NCI-H2029 treated with DMSO at 0.1 percent for 48 hours (cell line): ENCODE results near the gene WNT7B.

ENCODE experiments used
- DNase-seq: peaks from one replicate; lab custom pipeline; 2025; lab: John Stamatoyannopoulos, UW

Gene WNT7B

DNA sequence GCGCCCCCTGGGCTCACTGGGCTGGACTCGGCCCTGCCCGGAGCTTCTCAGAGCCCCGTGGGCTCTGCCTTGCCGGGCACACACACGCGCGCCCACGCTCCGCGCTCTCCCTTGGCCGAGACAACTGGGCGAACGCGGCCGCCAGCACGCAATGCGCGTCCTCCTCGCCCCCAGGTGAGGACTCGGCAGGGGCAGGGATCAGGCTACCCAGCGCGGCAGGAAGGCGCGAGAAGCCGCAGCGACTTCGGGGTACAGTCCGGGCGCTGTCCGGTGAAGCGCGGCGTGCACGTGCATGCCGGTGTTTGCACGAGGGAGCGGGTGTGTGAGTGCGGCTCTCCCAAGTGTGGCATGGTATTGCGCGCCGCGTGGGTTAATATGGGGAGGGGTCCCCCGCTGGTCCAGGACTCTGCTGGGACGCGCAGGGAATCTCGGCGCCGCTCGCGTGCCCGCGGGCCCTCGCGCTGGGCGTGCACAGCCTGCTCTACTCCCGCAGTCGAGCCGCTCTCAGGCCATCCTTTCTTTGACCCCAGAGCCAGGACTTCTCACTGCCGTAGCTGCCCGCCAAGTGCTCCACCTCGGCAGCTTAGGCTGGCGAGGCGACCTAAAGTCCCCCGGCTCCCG, 5.4 kb downstream of the WNT7B start:
- no peak for DNase-seq

DNA sequence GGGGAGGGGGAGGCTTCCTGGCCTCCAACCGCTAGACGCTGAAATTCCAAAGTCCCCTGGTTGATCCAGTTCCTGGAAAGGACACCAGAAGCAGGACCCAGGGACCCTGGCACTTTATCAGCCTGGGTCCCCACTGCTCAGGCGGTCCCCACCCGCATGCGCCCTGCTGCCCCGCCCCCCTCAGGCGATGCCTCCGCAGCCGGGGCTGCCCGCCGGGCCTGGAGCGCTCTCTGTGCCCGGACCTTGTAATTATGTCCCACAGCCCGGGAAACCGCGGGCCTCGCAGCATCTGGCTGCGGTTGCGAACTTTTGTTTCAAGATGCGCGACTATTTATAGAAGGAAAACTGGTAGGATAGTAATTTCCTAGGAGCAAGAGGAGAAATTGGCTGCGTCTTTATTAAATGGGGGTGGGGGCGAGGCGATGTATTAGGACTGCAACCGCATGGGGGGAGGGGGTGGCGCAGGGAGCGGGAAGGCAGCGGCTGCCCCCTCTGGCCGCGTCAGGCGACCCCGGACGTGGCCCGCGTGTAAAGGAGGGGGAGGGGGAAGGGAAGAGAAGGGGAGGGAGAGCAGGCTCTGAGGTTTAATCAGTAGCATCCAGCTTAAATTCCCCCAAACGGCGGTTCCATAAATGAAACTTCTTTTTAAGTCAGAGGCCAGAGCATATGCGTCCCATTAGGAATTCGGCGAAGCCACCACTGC, 6.1 kb downstream of the WNT7B start:
- no peak for DNase-seq

DNA sequence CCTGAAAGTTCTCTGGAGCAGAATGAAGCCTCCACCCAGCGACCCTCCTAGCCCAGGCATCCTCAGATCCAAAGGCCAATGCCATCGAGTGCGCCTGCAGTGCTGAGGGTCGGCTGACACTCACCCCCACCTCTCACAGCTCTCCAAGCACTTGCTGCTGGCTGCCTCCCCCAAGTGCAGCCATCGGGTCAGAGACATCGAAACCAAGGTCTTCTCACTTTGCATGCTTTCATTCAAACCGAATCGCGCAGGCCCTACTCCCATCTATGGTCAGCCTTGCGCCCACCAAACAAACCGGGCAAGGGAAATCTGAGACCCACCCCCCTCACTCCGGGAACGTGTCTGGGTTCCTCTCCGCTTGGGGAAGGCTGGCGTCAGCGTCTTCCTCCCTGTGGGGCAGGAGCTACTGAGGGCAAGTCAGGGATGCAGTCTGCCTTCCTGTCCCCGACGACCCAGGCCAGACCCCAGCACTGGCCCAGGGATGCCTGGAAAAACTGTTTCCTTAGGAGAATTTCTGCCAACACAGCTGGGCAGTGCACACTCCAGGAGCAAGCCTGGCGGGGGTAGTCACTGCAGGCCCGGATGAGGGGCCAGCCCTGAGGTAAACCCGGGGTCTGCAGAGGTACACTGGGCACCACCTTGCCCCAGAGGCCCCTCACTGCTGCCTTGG, 7.0 kb downstream of the WNT7B start:
- DNase-seq: no peak

DNA sequence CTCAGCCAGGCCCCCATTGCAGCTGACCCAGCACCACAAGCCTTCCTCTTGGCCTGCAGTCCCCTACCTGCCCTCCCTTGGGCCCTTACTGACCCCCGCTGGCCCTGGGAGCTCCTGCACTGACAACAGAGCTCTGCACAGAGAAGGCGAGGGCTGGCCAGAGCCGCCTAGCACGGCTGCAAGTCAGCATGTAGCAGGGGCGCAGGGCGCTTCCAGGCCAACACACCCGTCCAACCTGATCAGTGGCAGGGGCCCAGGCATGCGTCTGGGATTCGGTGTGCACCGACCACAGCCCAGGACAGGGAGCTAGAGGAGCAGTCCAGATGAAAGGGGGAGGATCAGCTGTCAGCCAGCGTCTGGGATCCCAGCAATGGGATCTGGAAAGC, 7.6 kb downstream of the WNT7B start:
- DNase-seq: no peak

DNA sequence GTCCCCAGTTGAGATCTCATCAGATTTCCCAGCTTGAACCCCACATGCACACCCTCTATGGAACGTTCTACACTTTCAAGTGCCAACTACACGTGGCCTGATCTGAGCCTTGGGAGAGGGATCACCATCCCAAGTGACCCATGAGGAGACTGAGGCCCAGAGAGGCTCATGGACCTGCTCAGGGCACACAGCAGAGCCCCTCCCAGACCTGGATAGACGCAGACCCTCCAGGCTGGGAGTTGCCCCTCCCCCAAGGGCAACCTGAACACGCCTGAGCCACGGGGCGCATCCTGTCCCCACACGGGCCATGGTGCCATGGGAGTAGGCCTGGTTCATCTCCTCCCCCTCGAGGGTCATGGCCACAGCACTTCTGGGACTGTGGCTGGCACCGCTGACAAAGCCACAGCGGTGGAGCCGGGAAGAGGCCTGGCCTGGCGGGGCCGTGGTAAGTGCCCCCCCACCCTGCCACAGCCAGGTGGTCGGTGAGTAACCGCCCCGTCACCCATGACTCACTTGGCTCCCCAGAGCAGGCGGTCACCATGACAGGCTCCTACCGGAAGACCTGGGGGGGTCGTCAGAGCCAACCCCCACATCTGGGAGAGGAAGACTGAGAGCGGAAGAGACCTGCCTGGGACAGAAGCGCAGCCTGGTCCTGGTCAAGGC, 8.1 kb downstream of the WNT7B start:
- DNase-seq: no peak

DNA sequence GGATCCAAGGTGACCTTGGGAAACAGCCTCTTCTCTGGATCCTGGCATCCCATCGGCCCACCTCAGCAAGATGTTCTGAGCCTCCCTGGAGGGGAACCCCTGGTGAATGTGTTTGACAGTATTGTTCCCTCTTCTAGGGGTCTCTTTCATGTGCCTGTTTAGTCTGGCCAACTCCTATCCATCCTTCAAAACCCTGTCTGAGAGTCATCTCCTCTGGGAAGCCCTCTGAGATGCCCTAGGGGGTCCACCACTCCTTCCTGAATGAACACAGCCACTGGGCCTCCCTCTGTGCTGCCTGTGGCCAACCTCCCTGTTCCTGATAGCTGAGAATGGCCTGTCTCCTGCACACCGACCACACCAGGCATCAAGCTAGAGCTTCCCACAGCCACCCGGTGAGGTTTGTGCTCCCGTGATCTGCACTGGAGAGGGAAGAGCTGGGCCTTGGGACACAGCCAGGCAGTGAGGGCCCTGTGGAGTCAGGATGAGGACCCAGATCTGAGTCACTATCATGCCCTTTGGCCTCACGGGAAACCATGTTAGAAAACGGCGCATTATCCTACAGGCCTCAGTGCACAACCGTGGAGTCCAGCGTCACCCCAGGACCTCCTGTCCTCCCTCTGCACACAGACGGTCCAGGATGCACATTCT, 8.8 kb downstream of the WNT7B start:
- DNase-seq: no peak

DNA sequence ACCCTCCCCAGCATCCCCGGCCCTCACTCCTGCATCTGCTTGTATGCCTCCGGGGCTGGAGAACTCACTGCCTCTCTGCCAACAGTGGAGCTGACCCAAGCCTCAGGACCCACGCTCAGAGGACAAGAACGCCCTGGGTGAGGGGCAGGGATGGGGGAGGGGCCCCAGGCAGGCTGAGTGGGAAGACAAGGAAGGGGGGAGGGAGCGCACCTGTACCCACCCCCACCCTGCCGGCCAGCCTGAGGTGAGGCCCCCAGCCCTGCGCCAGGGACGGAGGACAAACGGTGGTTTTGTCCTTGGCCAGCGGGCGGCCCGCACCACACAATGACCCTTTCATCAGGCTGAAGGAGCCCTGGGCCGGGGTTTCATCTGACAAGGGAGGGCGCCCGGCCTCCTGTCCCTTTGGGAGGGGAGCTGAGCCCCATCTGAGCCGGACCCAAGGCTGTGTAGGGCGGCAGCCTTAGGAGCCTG, 10.0 kb downstream of the WNT7B start:
- no peak for DNase-seq

DNA sequence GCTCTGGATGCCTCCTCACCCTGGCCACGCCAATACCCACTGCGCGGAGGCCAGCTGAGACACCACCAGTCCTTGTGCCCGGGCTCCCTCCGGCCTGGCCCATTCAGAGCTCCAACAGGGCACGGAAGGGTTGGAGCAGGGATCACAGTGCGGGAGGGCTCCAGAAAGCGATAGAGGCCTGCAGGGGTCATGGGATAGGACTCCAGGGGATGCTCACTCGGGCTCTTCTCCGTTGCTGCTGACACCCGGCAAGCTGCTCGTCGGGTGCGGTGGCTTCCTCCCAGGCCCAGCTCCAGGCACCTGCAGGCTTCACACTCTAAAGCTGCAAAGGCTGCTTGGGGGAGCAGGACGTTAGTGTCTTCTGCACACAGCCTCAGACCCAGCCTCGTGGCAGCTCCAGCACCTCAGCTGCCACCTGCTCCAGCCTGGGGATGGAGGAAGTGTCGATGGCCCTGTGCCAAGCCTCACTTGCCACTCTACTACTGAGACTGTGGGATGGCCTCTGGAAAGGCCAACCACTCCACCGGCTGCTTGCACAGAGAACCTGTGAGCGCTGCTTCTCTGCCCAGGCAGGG, 10.6 kb downstream of the WNT7B start:
- peak; percentile 57 for DNase-seq

DNA sequence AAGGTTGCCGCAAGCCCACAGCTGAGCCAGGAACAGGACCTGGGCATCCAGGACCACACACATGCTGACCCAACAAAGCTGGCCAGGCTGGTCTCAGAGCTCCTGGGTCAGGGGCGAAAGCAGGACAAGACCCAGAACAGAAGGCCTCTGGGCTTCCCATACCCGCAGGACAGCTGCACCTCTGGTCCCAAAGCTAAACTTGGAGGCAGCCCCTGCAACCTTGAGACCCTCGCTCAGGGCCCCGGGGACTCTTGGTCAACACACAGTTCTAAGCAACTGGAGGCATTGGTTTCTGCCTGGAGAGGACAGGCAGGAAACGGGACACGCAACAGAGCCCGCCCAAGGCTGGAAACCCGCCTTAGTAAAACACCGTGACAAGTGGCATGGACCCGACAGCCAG, 11.4 kb downstream of the WNT7B start:
- DNase-seq: no peak

DNA sequence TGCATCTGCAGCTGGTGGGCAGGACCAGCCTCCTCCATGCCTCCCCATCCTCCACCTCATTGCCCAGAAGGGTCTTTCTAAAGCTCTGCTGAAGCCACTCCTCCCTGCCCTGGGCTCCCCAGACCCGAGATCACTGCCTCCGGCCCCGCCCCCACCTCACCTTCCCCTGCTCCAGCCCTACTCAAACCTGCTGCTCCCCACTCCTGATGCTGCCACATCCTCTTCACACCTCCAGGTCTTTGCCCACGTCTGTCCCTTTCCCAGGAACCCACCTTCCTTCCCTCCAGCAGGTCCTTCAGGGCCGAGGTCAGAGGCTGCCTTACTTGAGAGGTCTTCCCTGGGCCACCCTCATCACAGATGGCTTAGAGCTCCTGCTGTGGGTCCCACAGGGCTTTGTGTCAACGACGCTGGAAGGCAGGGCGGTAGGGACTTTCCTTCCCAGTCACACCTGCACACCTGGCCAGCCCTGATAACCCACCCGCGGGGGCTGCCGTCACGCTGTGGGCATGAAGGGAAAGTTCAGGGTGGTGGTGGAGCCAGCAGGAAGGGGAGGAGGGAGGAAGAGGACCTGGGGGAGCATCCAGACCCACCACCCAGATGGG, 11.9 kb downstream of the WNT7B start:
- no peak for DNase-seq

DNA sequence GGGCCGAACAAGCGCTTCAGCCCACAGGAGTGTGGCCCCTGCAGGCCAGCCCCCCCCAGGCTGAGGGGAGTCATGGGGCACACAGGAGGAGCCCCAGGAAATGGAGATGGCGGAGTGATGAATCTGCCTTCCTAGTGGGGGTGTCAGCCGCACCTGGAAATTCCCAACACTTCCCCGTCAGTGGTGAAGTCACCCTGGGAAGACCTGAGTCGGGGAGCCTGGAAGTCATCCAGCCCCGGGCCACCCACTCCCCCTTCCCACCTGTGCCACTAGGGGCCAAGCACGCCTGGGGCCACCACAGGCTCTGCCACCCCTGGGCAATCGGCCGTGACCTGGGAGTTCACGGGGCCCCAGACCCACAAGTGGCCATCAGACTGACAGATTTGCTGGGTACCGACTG, 12.6 kb downstream of the WNT7B start:
- no peak for DNase-seq

DNA sequence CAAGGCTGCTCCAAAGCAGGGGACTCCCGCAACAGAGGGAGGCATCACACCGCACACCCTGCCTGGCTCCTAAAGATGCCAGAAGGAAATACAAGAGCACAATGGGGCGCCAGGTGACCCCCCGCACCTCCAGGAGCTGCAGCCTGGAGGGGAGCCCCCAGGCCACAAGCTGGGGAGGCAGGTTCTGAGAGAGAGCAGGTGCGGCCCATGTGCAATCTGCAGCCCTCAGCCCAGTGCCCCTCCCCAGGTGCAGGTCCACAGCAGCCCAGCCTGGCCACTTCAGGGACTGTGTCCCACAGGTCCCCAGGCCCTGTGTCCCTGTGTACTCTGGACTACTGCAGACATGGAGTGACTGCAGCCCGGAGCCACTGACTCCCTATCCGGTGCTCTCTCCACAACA, 13.1 kb downstream of the WNT7B start:
- no peak for DNase-seq

DNA sequence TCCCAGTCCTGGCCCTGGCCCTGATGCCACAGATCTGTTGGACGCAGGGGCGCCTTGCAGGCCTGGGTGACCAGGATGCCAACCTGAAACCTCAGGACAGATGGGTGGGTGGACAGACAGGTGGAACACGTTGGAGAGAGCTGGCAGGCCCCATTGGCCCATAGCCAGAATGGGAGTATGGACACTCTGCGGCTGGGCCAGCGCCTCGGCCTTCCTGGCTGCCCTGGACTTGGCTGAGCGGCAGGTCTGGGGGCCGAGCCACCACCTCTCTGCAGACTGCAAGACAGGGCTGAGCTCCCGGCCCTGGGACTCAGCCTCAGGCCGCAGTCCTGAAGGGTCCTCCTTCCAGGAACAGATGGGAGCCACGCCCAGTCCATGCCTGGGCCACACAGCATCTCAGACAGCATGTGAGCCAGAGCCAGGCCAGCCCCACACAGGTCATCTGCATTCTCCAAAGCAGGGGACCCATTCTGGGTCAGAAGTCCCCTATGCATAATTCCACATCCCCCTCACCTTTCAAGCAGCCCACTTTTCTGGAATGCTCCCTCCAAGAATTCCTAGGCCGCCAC, 14.1 kb downstream of the WNT7B start:
- DNase-seq: no peak

DNA sequence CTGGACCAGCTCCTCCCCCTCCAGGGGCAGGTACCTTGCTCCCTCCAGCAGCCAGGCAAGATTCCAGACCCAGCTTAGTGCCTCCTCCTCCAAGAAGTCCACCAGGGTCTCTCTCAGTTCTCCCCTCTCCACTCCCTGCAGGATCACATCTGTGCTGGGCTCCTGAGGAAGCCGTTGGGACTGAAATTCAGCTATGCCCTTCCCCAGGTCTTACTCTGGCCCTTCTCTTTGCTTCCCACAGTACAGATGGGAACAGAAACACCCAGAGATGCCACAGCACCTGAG, 14.6 kb downstream of the WNT7B start:
- DNase-seq: no peak

DNA sequence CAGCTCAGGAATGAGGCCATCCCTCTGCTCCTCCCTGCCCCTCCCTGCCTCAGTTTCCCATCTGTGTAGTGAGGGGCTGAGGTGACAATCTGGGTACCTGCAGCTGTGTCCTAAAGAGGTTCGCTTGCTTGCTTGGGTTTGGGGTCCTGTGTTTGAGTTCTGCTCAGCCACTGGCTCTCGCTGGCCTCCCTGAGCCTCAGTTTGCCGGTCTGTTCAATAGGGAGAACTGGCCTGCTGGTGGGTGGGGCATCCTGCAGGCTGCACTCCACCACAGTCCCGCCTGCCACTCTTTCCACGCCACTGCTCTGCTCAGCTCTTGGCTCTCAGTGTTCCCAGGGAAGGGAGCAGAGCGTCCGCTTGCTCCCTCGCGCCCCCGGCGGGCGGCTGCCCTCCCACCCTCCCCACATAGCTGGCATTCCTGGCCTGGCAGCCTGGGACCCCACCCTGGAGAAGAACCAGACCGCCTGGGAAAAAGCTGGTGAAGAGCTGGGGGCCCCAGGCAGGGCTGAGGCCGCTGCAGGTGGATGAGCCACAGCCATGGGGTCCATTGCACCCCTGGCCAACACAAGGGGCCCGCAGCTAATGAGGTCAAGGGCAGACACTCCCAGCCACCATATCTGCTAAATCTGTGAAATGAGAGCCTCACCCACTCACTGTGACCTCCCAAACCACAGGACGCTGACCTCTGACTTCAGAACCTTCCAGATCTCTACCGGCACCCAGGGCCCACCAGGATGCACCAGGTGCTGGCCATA, 15.1 kb downstream of the WNT7B start:
- no peak for DNase-seq

DNA sequence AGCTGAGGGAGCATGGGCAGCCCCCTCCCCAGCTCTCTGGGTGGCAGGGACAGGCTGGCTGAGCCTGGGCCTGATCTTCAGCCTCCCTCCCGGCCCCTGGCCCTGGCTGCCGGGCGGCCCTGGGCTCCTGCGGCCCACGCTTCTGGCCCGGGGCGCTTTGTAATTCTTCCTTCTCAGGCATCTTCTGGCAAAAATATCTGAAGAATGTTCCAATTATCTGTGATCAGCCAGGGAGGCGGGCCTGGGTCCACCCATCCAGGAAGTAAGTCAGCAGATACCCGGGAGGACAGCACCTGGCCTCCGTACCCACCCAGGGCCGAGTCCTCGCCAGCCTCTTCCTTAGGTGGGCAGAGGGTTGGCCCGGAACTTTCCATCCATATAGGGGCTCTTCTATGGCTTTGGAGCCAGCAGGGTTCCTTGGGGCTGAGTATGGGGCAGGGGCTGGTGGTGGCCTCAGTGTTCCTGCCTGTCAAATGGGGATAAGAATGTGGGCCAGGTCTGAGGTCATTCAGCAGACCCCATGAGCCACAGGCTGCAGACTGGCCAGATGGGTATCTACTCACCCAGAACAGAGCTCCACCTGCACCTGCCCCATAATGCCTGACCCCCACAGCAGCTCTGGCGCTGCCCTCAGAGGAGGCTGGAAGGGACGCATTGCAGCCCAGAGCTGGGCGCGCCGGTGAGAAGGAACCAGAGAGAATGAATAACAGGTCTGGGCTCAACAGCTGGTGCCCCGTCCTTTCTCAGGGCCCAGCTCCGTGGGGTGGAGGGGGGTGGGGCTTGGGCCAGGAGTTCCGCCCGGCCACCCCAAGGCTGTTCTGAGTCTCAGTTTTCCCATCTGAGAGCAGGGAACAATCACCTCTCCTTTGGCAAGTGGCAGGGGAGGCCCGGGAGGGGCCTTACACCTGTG, 16.2 kb downstream of the WNT7B start:
- no peak for DNase-seq

DNA sequence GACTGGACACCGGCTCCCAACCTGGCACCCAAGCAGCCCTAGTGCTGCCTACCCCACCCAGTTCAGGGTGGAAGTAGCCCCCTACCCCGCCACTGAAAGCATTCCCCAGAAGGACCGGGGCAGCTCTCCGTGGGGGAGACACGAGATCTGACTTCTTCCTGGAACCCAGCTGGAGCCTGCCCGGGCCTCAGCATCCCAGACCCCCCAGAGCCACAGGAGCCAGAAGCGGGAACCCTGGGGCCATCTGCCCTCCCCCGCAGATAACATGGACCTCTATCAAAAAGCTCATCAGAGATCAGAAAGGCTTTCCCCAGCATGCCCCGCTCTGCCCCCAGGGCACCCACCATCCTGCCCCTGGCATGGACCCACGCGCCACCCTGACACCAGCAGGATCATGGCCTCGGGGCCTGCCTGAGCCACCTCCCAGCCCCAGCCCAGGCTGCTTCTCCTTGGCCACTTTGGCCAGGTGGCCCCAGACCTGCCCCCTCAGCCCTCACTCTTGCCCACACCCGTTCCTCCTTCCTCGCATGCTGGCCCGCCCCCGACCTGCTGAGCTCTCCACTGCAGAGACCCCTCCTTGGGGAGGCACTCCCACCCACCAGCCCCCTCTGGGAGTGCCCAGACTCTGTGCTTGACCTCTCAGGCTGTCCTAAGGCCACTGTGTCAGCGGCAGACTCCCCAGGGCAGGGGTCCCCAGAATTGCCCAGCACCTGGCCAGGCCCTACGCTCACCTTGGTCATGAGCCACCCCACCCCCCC, 17.1 kb downstream of the WNT7B start:
- DNase-seq: no peak

DNA sequence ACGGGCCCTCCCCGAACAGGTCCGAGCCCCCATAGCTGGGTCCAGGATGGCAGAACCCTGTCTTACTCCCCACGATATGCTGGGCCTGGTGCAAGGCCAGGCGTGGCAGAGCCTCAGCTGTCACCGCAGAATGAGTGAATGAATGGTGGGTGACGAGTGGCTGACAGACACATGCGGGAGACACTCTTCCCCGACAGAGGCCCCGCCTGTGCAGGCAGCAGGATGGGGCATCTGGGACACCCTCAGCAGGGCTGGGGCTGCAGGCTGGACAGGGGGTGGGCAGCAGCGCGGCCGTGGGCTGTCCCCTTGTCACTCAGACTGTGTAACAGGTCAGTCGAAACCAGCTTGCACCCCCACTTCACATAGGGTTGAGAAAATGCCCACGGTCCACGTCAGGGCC, 18.0 kb downstream of the WNT7B start:
- DNase-seq: no peak

DNA sequence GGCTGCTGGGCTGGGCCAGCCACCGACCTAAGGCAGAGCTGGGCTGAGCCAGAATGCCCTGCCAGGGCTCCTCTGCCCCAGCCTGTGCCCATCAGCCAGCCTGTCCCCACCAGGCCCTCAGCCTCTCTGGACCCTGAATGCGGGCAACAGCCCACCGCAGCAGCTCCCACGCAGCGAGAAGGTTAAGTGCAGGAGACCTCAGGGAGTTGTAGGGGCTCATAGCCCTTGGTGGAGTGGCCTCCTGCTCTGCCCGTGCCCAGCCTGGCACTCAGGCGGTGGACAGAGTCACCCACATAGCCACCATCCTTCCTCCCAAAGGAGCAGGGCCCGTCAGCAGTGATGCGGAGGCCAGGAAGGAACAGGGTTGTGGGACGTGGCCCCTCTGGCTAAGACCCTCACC, 19.1 kb downstream of the WNT7B start:
- no peak for DNase-seq
